ENCODE results near the gene FAM222B. TPM values are rescaled to one million over a fixed set of nuclear protein-coding genes. Genes with fewer than 3 reads are reported as not detected.

The FAM222B gene
- total and polyA plus RNA-seq, 2 of the 4 experiments (the other 2 are of a cell fraction): 2.5 to 10.8 TPM

GRCh38 chr17:28807925-28808634, 34.5 kb downstream of the FAM222B start:
- Histone ChIP-seq H3K27ac (ENCODE audit: insufficient read depth, low read length) (peak overlapping the region; percentile 75; the same call in 1 of the 2 replicates), H3K4me1 (ENCODE audit: control insufficient read depth, insufficient read depth, low read length) (peaks cover 10% of the 10 kb centered on the region; the same call in 1 of the 2 replicates), H2BK20ac (ENCODE audit: low read depth, low read length) (no peak overlapping the region), H3K56ac (ENCODE audit: extremely low read depth, insufficient read depth, low read length) (peak overlapping the region; percentile 13; the same call in 1 of the 2 replicates), H3K4ac (ENCODE audit: low read depth, low read length) (peak overlapping the region; percentile 11; the same call in 1 of the 2 replicates), H4K91ac (ENCODE audit: insufficient read depth, low read depth, low read length) (no peak overlapping the region), H3K14ac (replicated peaks; ENCODE audit: low read depth, low read length) (0 out of 2 replicates have a peak overlapping the region, but pooled peaks have one; percentile 8), H3K23ac (ENCODE audit: low read depth, low read length) (no peak overlapping the region; the same call in 1 of the 2 replicates), H3K4me2 (ENCODE audit: low read depth, low read length) (peak overlapping the region; percentile 89; the same call in 1 of the 2 replicates), H4K5ac (ENCODE audit: low read depth, low read length) (no peak overlapping the region; the same call in 1 of the 2 replicates), H3K9me1 (ENCODE audit: insufficient read depth, low read length) (peaks cover 10% of the 10 kb centered on the region), H3K36me3 (ENCODE audit: control insufficient read depth, insufficient read depth, low read length) (peaks cover 7% of the 10 kb centered on the region; the same call in 1 of the 2 replicates), H3K9ac (ENCODE audit: low read depth, low read length) (no peak overlapping the region), H4K20me1 (ENCODE audit: insufficient read depth, low read length) (peaks cover 48% of the 10 kb centered on the region), H2AK5ac (ENCODE audit: low read depth, low read length) (peak overlapping the region; percentile 12; the same call in 1 of the 2 replicates), H2AK9ac (replicated peaks; ENCODE audit: low read depth, low read length, poor library complexity) (no peak overlapping the region), H3K4me3 (ENCODE audit: insufficient read depth, low read depth, low read length) (no peak overlapping the region), H2BK5ac (ENCODE audit: low read depth, low read length, poor library complexity, severe bottlenecking) (peak overlapping the region; percentile 75), H4K8ac (ENCODE audit: low read depth in 2 of 2, low read length in 2 of 2) (peak overlapping the region in 1 of 2 experiments; percentile 39; a peak in 1 of 4 replicates), H2BK120ac (ENCODE audit: low read depth, low read length) (no peak overlapping the region; the same call in 1 of the 2 replicates), H2BK15ac (ENCODE audit: low read depth, low read length) (0 out of 3 replicates have a peak overlapping the region, but pooled peaks have one; percentile 3), H2AFZ (replicated peaks; ENCODE audit: low read length, poor library complexity) (no peak overlapping the region), H3K79me1 (ENCODE audit: low read depth in 1 of 2, low read length in 2 of 2) (peaks cover 25 to 81% of the 10 kb centered on the region in 2 experiments), H3K18ac (ENCODE audit: low read depth, low read length) (peak overlapping the region; percentile 60; the same call in 1 of the 2 replicates), H3K9me3 (ENCODE audit: control insufficient read depth, insufficient read depth, low read length) (no peaks in the 10 kb centered on the region), H3K27me3 (ENCODE audit: control insufficient read depth, insufficient read depth, low read length) (no peaks in the 10 kb centered on the region)
- ChIA-PET POLR2A (ENCODE audit: unreplicated experiment) (no interaction called here), CTCF (interaction anchor here (1.2 kb wide), 1 partner anchor 44 kb away, joined by 5 read pairs; no protein-coding TSS in a partner anchor)
- in situ Hi-C loops (cut with MboI; ENCODE audit: low sequenced_read_pairs): no loop called here
- WGBS, 2 experiments (ENCODE audit: extremely low coverage in 2 of 2, insufficient read length in 1 of 2): no CpG with 5 or more reads among the region's 2 CpGs
- dilution Hi-C loops (cut with HindIII; ENCODE audit: low sequenced_read_pairs, unreplicated experiment): no loop called here
- peak; percentile 92 for DNase-seq
- intact Hi-C loops (cut with micrococcal nuclease): no loop called here
- BruUV-seq (replicated peaks): no TSS peak
- ATAC-seq (ENCODE audit: low read depth): peak; percentile 12
- TF ChIP-seq SMC3 (IDR thresholded peaks at IDR 0.05; ENCODE audit: low read depth, low read length) (no peak), MAZ (IDR thresholded peaks at IDR 0.05; ENCODE audit: borderline replicate concordance, low read depth, low read length) (0 out of 2 replicates have a peak, but pooled peaks have one; percentile 5), CEBPB (IDR thresholded peaks at IDR 0.05; ENCODE audit: low read depth, low read length) (peak; percentile 19; the same call in 1 of the 2 replicates), MAFK (IDR thresholded peaks at IDR 0.05; ENCODE audit: low read depth, low read length) (no peak)

Measured in IMR-90 (cell line).